Nephron (organoid): ENCODE data around the gene ITGA5.
A peak's percentile ranks its signal among the peaks of the same experiment; 100 is the strongest.

Experiments used
- H3K27ac Mint-ChIP-seq, 3 experiments: 2 replicates each; pipeline ENCODE4 v1.8.0; 2020; ENCODE audit warnings: mixed read lengths in 3 of 3, mild to moderate bottlenecking in 2 of 3, moderate library complexity in 1 of 3
- H3K27me3 Mint-ChIP-seq: 2 replicates; pipeline ENCODE4 v1.8.0; 2021; ENCODE audit warnings: low read depth, mild to moderate bottlenecking, moderate library complexity, mixed read lengths
- H3K36me3 Mint-ChIP-seq: 2 replicates; pipeline ENCODE4 v1.8.0; 2020; ENCODE audit warnings: low read depth, mixed read lengths
- H3K4me1 Mint-ChIP-seq: 2 replicates; pipeline ENCODE4 v1.8.0; 2020; ENCODE audit warnings: mixed read lengths
- H3K4me3 Mint-ChIP-seq, 3 experiments: 2 replicates each; pipeline ENCODE4 v1.8.0; 2020; ENCODE audit warnings: mild to moderate bottlenecking in 3 of 3, mixed read lengths in 3 of 3, moderate library complexity in 2 of 3
- H3K9me3 Mint-ChIP-seq: 2 replicates; pipeline ENCODE4 v1.8.0; 2020; ENCODE audit warnings: mixed read lengths
- TF ChIP-seq, protein P1 (sequence below), 3 experiments: fragments of 200-600 bp; sonication (generic); IDR thresholded peaks; one replicate each; pipeline ENCODE4 v1.5.0; 2021; ENCODE audit warnings: antibody characterized with exemption in 3 of 3; ENCODE audit not compliant: unreplicated experiment in 3 of 3

ITGA5 gene

GRCh38 chr12:54350743-54351142 is 68.3 kb downstream of the ITGA5 start:
- Mint-ChIP-seq H3K36me3 (peaks cover 40% of the 10 kb centered on the region), H3K9me3 (no peaks in the 10 kb centered on the region), H3K27ac (peak overlapping the region in 1 of 3 experiments; percentile 98), H3K4me1 (peaks cover 63% of the 10 kb centered on the region), H3K27me3 (peaks cover 4% of the 10 kb centered on the region), H3K4me3 (peak overlapping the region; percentile 6 to 32 (median 10))
- TF ChIP-seq, protein P1, sequence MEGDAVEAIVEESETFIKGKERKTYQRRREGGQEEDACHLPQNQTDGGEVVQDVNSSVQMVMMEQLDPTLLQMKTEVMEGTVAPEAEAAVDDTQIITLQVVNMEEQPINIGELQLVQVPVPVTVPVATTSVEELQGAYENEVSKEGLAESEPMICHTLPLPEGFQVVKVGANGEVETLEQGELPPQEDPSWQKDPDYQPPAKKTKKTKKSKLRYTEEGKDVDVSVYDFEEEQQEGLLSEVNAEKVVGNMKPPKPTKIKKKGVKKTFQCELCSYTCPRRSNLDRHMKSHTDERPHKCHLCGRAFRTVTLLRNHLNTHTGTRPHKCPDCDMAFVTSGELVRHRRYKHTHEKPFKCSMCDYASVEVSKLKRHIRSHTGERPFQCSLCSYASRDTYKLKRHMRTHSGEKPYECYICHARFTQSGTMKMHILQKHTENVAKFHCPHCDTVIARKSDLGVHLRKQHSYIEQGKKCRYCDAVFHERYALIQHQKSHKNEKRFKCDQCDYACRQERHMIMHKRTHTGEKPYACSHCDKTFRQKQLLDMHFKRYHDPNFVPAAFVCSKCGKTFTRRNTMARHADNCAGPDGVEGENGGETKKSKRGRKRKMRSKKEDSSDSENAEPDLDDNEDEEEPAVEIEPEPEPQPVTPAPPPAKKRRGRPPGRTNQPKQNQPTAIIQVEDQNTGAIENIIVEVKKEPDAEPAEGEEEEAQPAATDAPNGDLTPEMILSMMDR (IDR thresholded peaks at IDR 0.05; ENCODE audit: unreplicated experiment in 3 of 3): no peak

DNA sequence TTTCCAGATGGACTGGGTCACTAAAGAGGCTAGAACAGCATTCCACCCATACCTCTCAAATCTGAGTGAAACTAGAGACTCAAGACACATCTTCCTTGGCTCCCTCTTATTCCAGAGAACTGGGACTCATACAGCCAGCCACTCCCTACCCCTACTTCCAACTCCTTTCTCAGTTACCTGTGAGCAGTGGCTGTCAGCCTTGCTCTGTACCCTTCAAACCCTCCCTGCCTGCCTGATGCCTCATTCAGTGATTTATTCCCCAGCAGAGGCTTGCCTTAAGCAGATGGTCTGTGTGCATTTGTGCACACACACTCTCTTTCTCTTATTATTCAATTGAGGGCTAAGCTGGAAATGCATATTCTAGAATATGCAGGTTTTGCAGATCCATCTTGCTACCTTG is 69.4 kb downstream of the ITGA5 start:
- Mint-ChIP-seq H3K27me3 (peaks cover under 1% of the 10 kb centered on the region), H3K4me3 (no peak overlapping the region)
- TF ChIP-seq, protein P1 (IDR thresholded peaks at IDR 0.05; ENCODE audit: unreplicated experiment in 3 of 3): no peak

GRCh38 chr12:54349036-54349435 is 70.0 kb downstream of the ITGA5 start:
- H3K27ac Mint-ChIP-seq: peak overlapping the region in 1 of 3 experiments; percentile 98
- H3K36me3 Mint-ChIP-seq: peaks cover 48% of the 10 kb centered on the region
- no peak overlapping the region for H3K4me3 Mint-ChIP-seq
- no peaks in the 10 kb centered on the region for H3K27me3 Mint-ChIP-seq
- H3K9me3 Mint-ChIP-seq: no peaks in the 10 kb centered on the region
- TF ChIP-seq, protein P1 (IDR thresholded peaks at IDR 0.05; ENCODE audit: unreplicated experiment in 3 of 3): no peak
- peaks cover 63% of the 10 kb centered on the region for H3K4me1 Mint-ChIP-seq

More for the DNA sequence above, 69.4 kb downstream of the ITGA5 start:
- Mint-ChIP-seq H3K4me1 (peaks cover 63% of the 10 kb centered on the region), H3K36me3 (peaks cover 48% of the 10 kb centered on the region), H3K27ac (peak overlapping the region in 1 of 3 experiments; percentile 98), H3K9me3 (no peaks in the 10 kb centered on the region)
